Retinal pigment epithelial cell (primary cell): Measurements from ENCODE around the gene NUCKS1.

Source experiments
- DNase-seq: peaks from one replicate; pipeline ENCODE4 v3.0.0-alpha.2; 2010; ENCODE audit warnings: low read depth
- H3K4me3 ChIP-seq: 2 replicates; pipeline ENCODE4 v1.5.1; 2011; ENCODE audit warnings: mild to moderate bottlenecking, low read length, control low read depth, moderate library complexity
- CTCF ChIP-seq: conservative IDR thresholded peaks from 2 replicates; pipeline ENCODE4 v1.5.1; 2011; ENCODE audit warnings: low read depth, low read length, control low read depth, inconsistent platforms

The NUCKS1 gene

GRCh38 chr1:205719015-205719414, 31.0 kb downstream of the NUCKS1 start:
- H3K4me3 ChIP-seq: no peak overlapping the region
- no peak for TF ChIP-seq CTCF
- DNase-seq: no peak

- no peak overlapping the region for H3K4me3 ChIP-seq
- no peak for DNase-seq
- TF ChIP-seq CTCF: no peak
Observed at GRCh38 chr1:205716371-205717132, 33.4 kb downstream of the NUCKS1 start.

- no peak for DNase-seq
- no peak for TF ChIP-seq CTCF
- no peak overlapping the region for H3K4me3 ChIP-seq
Observed at GRCh38 chr1:205715628-205716027, 34.4 kb downstream of the NUCKS1 start.

- no peak for DNase-seq
- no peak overlapping the region for H3K4me3 ChIP-seq
- no peak for TF ChIP-seq CTCF
Observed at GRCh38 chr1:205714906-205715246, 35.1 kb downstream of the NUCKS1 start.

- no peak for TF ChIP-seq CTCF
- H3K4me3 ChIP-seq: no peak overlapping the region
- DNase-seq: no peak
Observed at GRCh38 chr1:205714190-205714905, 35.6 kb downstream of the NUCKS1 start.

- TF ChIP-seq CTCF: peak; percentile 91
Observed at GRCh38 chr1:205711105-205712048, 38.6 kb downstream of the NUCKS1 start.

More at GRCh38 chr1:205711105-205712048, 38.6 kb downstream of the NUCKS1 start:
- peak; percentile 55 for DNase-seq
- H3K4me3 ChIP-seq: no peak overlapping the region
